ENCODE results near the gene DUSP10.

DNA sequence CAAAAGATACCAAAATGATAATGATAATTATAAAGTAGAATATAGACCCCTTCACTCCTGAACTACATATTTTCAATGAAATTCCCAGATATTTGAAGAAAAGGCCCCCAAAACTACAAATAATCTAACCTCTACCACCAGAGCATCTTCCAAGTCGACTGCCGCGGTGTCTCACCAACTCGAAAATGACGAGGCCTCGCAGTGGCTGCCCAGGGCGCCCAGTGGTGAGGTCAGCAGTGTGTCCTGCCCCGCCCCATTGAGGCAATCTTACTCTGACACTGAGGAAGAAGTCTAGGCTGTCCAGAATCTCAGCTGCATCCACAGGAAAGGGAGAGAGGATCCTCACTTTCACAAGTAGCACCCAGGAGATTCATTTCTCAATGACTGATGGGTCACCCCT, 5.2 kb downstream of the DUSP10 start:
- TF ChIP-seq CSDC2 (CRISPR knock-in tag; IDR thresholded peaks at IDR 0.05) (no peak), ZNF8 (CRISPR knock-in tag; IDR thresholded peaks at IDR 0.05) (no peak), RARB (CRISPR knock-in tag; IDR thresholded peaks at IDR 0.05) (no peak), ZFP3 (CRISPR knock-in tag; IDR thresholded peaks at IDR 0.05) (no peak), TOX (CRISPR knock-in tag; IDR thresholded peaks at IDR 0.05; ENCODE audit: borderline replicate concordance) (no peak)
- TF ChIP-seq, protein P1, sequence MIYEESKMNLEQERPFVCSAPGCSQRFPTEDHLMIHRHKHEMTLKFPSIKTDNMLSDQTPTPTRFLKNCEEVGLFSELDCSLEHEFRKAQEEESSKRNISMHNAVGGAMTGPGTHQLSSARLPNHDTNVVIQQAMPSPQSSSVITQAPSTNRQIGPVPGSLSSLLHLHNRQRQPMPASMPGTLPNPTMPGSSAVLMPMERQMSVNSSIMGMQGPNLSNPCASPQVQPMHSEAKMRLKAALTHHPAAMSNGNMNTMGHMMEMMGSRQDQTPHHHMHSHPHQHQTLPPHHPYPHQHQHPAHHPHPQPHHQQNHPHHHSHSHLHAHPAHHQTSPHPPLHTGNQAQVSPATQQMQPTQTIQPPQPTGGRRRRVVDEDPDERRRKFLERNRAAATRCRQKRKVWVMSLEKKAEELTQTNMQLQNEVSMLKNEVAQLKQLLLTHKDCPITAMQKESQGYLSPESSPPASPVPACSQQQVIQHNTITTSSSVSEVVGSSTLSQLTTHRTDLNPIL (CRISPR knock-in tag; IDR thresholded peaks at IDR 0.05; ENCODE audit: low read depth), result no peak
- TF ChIP-seq, protein P2, sequence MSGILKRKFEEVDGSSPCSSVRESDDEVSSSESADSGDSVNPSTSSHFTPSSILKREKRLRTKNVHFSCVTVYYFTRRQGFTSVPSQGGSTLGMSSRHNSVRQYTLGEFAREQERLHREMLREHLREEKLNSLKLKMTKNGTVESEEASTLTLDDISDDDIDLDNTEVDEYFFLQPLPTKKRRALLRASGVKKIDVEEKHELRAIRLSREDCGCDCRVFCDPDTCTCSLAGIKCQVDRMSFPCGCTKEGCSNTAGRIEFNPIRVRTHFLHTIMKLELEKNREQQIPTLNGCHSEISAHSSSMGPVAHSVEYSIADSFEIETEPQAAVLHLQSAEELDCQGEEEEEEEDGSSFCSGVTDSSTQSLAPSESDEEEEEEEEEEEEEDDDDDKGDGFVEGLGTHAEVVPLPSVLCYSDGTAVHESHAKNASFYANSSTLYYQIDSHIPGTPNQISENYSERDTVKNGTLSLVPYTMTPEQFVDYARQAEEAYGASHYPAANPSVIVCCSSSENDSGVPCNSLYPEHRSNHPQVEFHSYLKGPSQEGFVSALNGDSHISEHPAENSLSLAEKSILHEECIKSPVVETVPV (CRISPR knock-in tag; IDR thresholded peaks at IDR 0.05), result no peak

All from SK-N-SH treated with all-trans-retinoic acid at 6 μM for 48 hours (cell line).